CD4-positive, alpha-beta memory T cell (primary cell): ENCODE data around the gene THSD4. TPM values are rescaled to one million over a fixed set of nuclear protein-coding genes. Genes with fewer than 3 reads are reported as not detected.

Experiments
- CTCF ChIA-PET: fragments of 350-600 bp; sonication (Branson Sonifier 250); formaldehyde crosslinking; loops from one replicate; lab custom pipeline; 2021; ENCODE audit warnings: inconsistent platforms; ENCODE audit not compliant: partially characterized antibody; lab: Charles Lee
- POLR2A ChIA-PET: fragments of 350-600 bp; sonication (Branson Sonifier 250); formaldehyde crosslinking; loops from one replicate; lab custom pipeline; 2021; ENCODE audit not compliant: partially characterized antibody; lab: Charles Lee
- DNase-seq, 5 donors: peaks; one replicate each; pipeline versions ENCODE4 v3.0.0 to v3.0.0-alpha.2; 2020 to 2022; ENCODE audit warnings: mixed read lengths in 1 of 5
- H3K27ac ChIP-seq: one replicate; pipeline ENCODE4 v1.7.0; 2013; ENCODE audit warnings: low read depth, low read length
- H3K27me3 ChIP-seq: 2 replicates; pipeline ENCODE4 v1.7.0; 2013; ENCODE audit warnings: mild to moderate bottlenecking, low read length, moderate library complexity; ENCODE audit not compliant: insufficient read depth
- H3K36me3 ChIP-seq: 2 replicates; pipeline ENCODE4 v1.7.0; 2013; ENCODE audit warnings: mild to moderate bottlenecking, low read length, moderate library complexity; ENCODE audit not compliant: insufficient read depth
- H3K4me1 ChIP-seq: 2 replicates; pipeline ENCODE4 v1.7.0; 2013; ENCODE audit warnings: mild to moderate bottlenecking, low read length, moderate library complexity; ENCODE audit not compliant: insufficient read depth
- H3K4me3 ChIP-seq, 2 donors: one replicate each; pipeline ENCODE4 v1.7.0; 2013; ENCODE audit warnings: low read length in 2 of 2, mild to moderate bottlenecking in 1 of 2
- H3K9me3 ChIP-seq, 2 donors: one replicate each; pipeline ENCODE4 v1.7.0; 2013; ENCODE audit warnings: low read length in 2 of 2, control low read depth in 1 of 2; ENCODE audit not compliant: control insufficient read depth in 1 of 2
- H3K27ac Mint-ChIP-seq, 7 donors: one replicate each; pipeline ENCODE4 v1.8.0; 2020 to 2021; ENCODE audit warnings: mixed read lengths in 7 of 7, mild to moderate bottlenecking in 6 of 7, inconsistent platforms in 3 of 7, moderate library complexity in 3 of 7
- H3K27me3 Mint-ChIP-seq, 2 donors: one replicate each; pipeline ENCODE4 v1.8.0; 2020 to 2021; ENCODE audit warnings: mixed read lengths in 2 of 2
- H3K36me3 Mint-ChIP-seq, 2 donors: one replicate each; pipeline ENCODE4 v1.8.0; 2020 to 2021; ENCODE audit warnings: mixed read lengths in 2 of 2, inconsistent platforms in 1 of 2, mild to moderate bottlenecking in 1 of 2
- H3K4me1 Mint-ChIP-seq, 4 donors: one replicate each; pipeline ENCODE4 v1.8.0; 2020 to 2021; ENCODE audit warnings: mixed read lengths in 4 of 4, mild to moderate bottlenecking in 1 of 4
- H3K4me3 Mint-ChIP-seq, 8 donors: one replicate each; pipeline ENCODE4 v1.8.0; 2020 to 2021; ENCODE audit warnings: mixed read lengths in 8 of 8, mild to moderate bottlenecking in 7 of 8, moderate library complexity in 6 of 8, inconsistent platforms in 3 of 8
- H3K9me3 Mint-ChIP-seq, 8 donors: one replicate each; pipeline ENCODE4 v1.8.0; 2020 to 2021; ENCODE audit warnings: mixed read lengths in 8 of 8, mild to moderate bottlenecking in 5 of 8, inconsistent platforms in 3 of 8, moderate library complexity in 1 of 8
- intact Hi-C: fragments of 100-400 bp; cut with micrococcal nuclease; formaldehyde crosslinking; loops from one replicate; pipeline ENCODE4 v1.15.1; 2023
- polyA plus RNA-seq, 2 donors: library from polyadenylated mRNA; unstranded; fragments of 300-500 nt; fragmentation: Illumina TruSeq; gene quantifications; one replicate each; pipeline ENCODE4 v1.2.3, GENCODE V29; 2021
- total RNA-seq, 2 experiments: library from RNA; stranded (reverse); gene quantifications; one replicate each; pipeline ENCODE4 v1.2.3, GENCODE V29; 2021

Gene THSD4
- total and polyA plus RNA-seq, 4 experiments from 2014 or later: not detected

- Histone ChIP-seq H3K27ac (no peak overlapping the region), H3K36me3 (no peaks in the 10 kb centered on the region), H3K4me3 (no peak overlapping the region), H3K4me1 (no peaks in the 10 kb centered on the region), H3K9me3 (no peaks in the 10 kb centered on the region), H3K27me3 (no peaks in the 10 kb centered on the region)
- Mint-ChIP-seq H3K9me3 (no peaks in the 10 kb centered on the region), H3K27me3 (peaks cover 1 to 5% of the 10 kb centered on the region in 2 donors), H3K36me3 (no peaks in the 10 kb centered on the region), H3K4me1 (peaks cover 0 to 1% (median 0%) of the 10 kb centered on the region in 4 donors), H3K4me3 (no peak overlapping the region), H3K27ac (no peak overlapping the region)
- POLR2A ChIA-PET: no interaction called here
- DNase-seq: no peak
- CTCF ChIA-PET: no interaction called here
- intact Hi-C loops: no loop called here
Observed at GRCh38 chr15:71282076-71282475, 166.8 kb downstream of the THSD4 start.

- no peaks in the 10 kb centered on the region for H3K9me3 ChIP-seq
- no peak overlapping the region for H3K27ac ChIP-seq
- H3K4me3 ChIP-seq: no peak overlapping the region
- H3K4me1 Mint-ChIP-seq: peaks cover 12 to 19% (median 14%) of the 10 kb centered on the region in 4 donors
- ChIA-PET POLR2A (no interaction called here), CTCF (no interaction called here)
- no peak for DNase-seq
- H3K9me3 Mint-ChIP-seq: no peaks in the 10 kb centered on the region
- H3K36me3 ChIP-seq: no peaks in the 10 kb centered on the region
- intact Hi-C loops: no loop called here
- no peak overlapping the region for H3K4me3 Mint-ChIP-seq
- H3K27me3 ChIP-seq: no peaks in the 10 kb centered on the region
- no peak overlapping the region for H3K27ac Mint-ChIP-seq
- peaks cover 15% of the 10 kb centered on the region for H3K4me1 ChIP-seq
- H3K27me3 Mint-ChIP-seq: peaks cover 4 to 5% of the 10 kb centered on the region in 2 donors
- H3K36me3 Mint-ChIP-seq: no peaks in the 10 kb centered on the region
Observed at GRCh38 chr15:71288348-71288955, 173.2 kb downstream of the THSD4 start.

- Mint-ChIP-seq H3K36me3 (no peaks in the 10 kb centered on the region), H3K4me1 (peaks cover 12 to 22% (median 15%) of the 10 kb centered on the region in 4 donors), H3K9me3 (no peaks in the 10 kb centered on the region), H3K4me3 (no peak overlapping the region), H3K27ac (no peak overlapping the region), H3K27me3 (peaks cover 4 to 5% of the 10 kb centered on the region in 2 donors)
- intact Hi-C loops: no loop called here
- CTCF ChIA-PET: no interaction called here
- POLR2A ChIA-PET: no interaction called here
- Histone ChIP-seq H3K9me3 (no peaks in the 10 kb centered on the region), H3K4me3 (no peak overlapping the region), H3K36me3 (no peaks in the 10 kb centered on the region), H3K27me3 (no peaks in the 10 kb centered on the region), H3K4me1 (peaks cover 15% of the 10 kb centered on the region), H3K27ac (no peak overlapping the region)
- DNase-seq: no peak
Observed at GRCh38 chr15:71290002-71290401, 174.7 kb downstream of the THSD4 start.

GRCh38 chr15:71290881-71291635 is 175.8 kb downstream of the THSD4 start:
- no peak for DNase-seq
- peaks cover 4 to 8% of the 10 kb centered on the region in 2 donors for H3K27me3 Mint-ChIP-seq
- H3K4me3 ChIP-seq: no peak overlapping the region
- H3K27ac Mint-ChIP-seq: no peak overlapping the region
- H3K36me3 Mint-ChIP-seq: no peaks in the 10 kb centered on the region
- H3K27me3 ChIP-seq: no peaks in the 10 kb centered on the region
- intact Hi-C loops: no loop called here
- no peak overlapping the region for H3K27ac ChIP-seq
- H3K4me1 ChIP-seq: peaks cover 15% of the 10 kb centered on the region
- no peaks in the 10 kb centered on the region for H3K9me3 ChIP-seq
- no peaks in the 10 kb centered on the region for H3K9me3 Mint-ChIP-seq
- CTCF ChIA-PET: interaction anchor here (1.0 kb wide), 1 partner anchor 95 kb away, joined by 3 read pairs; no protein-coding TSS in a partner anchor
- no peaks in the 10 kb centered on the region for H3K36me3 ChIP-seq
- POLR2A ChIA-PET: interaction anchor here (0.9 kb wide), 1 partner anchor 14 kb away, joined by 3 read pairs; no protein-coding TSS in a partner anchor
- H3K4me3 Mint-ChIP-seq: no peak overlapping the region
- H3K4me1 Mint-ChIP-seq: peaks cover 12 to 22% (median 15%) of the 10 kb centered on the region in 4 donors

GRCh38 chr15:71291723-71292122 is 176.5 kb downstream of the THSD4 start:
- H3K4me3 Mint-ChIP-seq: peak overlapping the region in 7 of 8 donors; percentile 0 to 57 (median 36)
- no peaks in the 10 kb centered on the region for H3K27me3 ChIP-seq
- H3K36me3 Mint-ChIP-seq: no peaks in the 10 kb centered on the region
- no peak overlapping the region for H3K4me3 ChIP-seq
- peak in 4 of 5 donors; percentile 14 to 41 (median 32) for DNase-seq
- H3K27me3 Mint-ChIP-seq: peaks cover 3 to 4% of the 10 kb centered on the region in 2 donors
- no peaks in the 10 kb centered on the region for H3K9me3 ChIP-seq
- peaks cover 12 to 22% (median 15%) of the 10 kb centered on the region in 4 donors for H3K4me1 Mint-ChIP-seq
- H3K4me1 ChIP-seq: peaks cover 15% of the 10 kb centered on the region
- H3K9me3 Mint-ChIP-seq: no peaks in the 10 kb centered on the region
- no peaks in the 10 kb centered on the region for H3K36me3 ChIP-seq
- intact Hi-C loops: no loop called here
- H3K27ac ChIP-seq: no peak overlapping the region
- ChIA-PET POLR2A (interaction anchor here (0.5 to 0.9 kb wide), 2 partner anchors 14 to 1950 kb away, joined by 3 read pairs; no protein-coding TSS in a partner anchor), CTCF (interaction anchor here (1.0 kb wide), 1 partner anchor 94 kb away, joined by 3 read pairs; no protein-coding TSS in a partner anchor)
- H3K27ac Mint-ChIP-seq: no peak overlapping the region

GRCh38 chr15:71293723-71294122 is 178.5 kb downstream of the THSD4 start:
- Mint-ChIP-seq H3K27ac (peak overlapping the region in 1 of 7 donors; percentile 67), H3K9me3 (no peaks in the 10 kb centered on the region), H3K4me3 (peak overlapping the region in 1 of 8 donors; percentile 13), H3K4me1 (peaks cover 12 to 22% (median 15%) of the 10 kb centered on the region in 4 donors), H3K27me3 (peaks cover 3 to 5% of the 10 kb centered on the region in 2 donors), H3K36me3 (no peaks in the 10 kb centered on the region)
- peaks cover 15% of the 10 kb centered on the region for H3K4me1 ChIP-seq
- no peak for DNase-seq
- CTCF ChIA-PET: no interaction called here
- H3K27me3 ChIP-seq: no peaks in the 10 kb centered on the region
- H3K4me3 ChIP-seq: no peak overlapping the region
- H3K27ac ChIP-seq: no peak overlapping the region
- POLR2A ChIA-PET: no interaction called here
- intact Hi-C loops: no loop called here
- no peaks in the 10 kb centered on the region for H3K36me3 ChIP-seq
- H3K9me3 ChIP-seq: no peaks in the 10 kb centered on the region

- intact Hi-C loops: no loop called here
- Mint-ChIP-seq H3K4me3 (no peak overlapping the region), H3K27me3 (peaks cover under 1 to 5% of the 10 kb centered on the region in 2 donors), H3K9me3 (no peaks in the 10 kb centered on the region), H3K4me1 (peaks cover 12 to 22% (median 15%) of the 10 kb centered on the region in 4 donors), H3K27ac (no peak overlapping the region), H3K36me3 (no peaks in the 10 kb centered on the region)
- Histone ChIP-seq H3K9me3 (no peaks in the 10 kb centered on the region), H3K27me3 (no peaks in the 10 kb centered on the region), H3K27ac (no peak overlapping the region), H3K36me3 (no peaks in the 10 kb centered on the region), H3K4me1 (peaks cover 15% of the 10 kb centered on the region), H3K4me3 (no peak overlapping the region)
- POLR2A ChIA-PET: no interaction called here
- no peak for DNase-seq
- CTCF ChIA-PET: no interaction called here
Observed at GRCh38 chr15:71294251-71294910, 179.1 kb downstream of the THSD4 start.
